ENCODE data around the gene POLE.

The POLE gene

GRCh38 chr12:132593938-132594358, 93.2 kb downstream of the POLE start:
- DNase-seq, result no peak

DNA sequence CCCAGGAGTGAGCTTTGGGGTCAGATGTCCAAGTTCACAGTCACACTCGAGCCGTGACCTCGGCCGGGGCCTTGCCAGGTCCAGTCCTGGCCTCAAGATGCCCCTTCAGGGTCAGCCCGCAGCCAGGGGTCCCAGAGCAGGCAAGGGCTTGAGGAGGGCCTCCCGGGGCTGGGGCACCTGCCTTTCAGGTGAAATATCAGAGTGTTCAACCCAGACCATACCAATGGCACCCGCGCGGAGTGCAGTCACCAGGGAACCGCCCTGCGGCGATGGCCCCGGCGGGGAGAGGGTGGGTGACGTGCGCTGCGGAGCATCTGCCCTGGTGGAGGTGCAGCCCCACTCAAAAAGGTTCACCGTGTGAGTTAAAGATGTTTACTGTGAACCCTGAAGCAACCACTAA, 93.6 kb downstream of the POLE start:
- no peak for DNase-seq

DNA sequence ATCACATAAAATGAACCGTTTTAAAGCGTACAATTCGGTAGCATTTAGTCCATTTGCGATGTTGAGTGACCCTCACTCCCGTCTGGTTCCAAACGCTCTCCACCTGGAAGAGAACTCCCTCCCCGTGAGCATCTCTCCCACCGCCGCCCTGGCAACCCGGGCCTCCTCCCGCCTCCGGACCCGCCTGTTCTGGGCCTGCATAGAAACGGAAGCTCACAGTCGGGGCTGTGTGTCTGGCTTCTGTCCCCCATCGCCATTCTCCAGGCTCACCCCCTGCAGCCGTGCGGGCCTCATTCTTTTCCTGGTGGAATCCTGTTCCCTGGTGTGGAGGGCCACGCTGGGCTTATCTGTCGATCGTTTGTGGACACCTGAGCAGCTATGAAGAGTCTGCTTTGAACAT, 94.1 kb downstream of the POLE start:
- no peak for DNase-seq

DNA sequence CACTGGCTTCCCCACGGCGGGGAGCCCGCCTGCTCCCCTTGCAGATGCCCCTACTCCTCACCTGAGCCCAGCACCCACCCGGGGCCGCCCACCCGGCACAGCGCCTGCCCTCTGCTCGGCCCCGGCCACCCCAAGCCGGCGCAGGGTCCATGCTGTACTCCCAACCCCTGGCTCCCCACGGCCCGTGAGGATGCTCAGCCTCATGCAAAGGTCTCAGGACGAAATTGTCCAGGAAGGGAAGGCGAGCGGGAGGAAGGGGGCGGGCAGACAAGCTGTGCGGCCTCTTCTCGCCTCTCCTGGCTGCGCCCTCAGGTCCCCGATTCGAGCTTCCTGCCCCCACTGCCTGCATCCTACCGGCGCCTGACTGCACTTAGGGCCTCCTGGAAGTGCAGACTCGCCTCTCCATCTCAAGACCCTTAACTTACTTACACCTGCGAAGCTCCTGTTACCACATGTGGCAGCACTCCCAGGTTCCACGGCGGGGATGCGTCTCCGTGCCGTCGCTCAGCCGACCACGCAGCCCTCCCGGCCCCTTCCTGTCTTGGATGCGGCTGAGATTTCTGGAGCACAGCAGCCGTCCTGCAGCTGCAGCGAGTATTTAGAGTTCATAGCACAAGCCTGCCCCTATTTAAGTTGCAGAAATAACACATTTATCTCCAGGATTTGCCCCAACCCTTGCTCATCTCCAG, 94.7 kb downstream of the POLE start:
- DNase-seq, result no peak

- DNase-seq, result no peak
These were observed 95.8 kb downstream of the POLE start for GRCh38 chr12:132591107-132591935.

GRCh38 chr12:132588821-132589669, 98.1 kb downstream of the POLE start:
- DNase-seq, result no peak

DNA sequence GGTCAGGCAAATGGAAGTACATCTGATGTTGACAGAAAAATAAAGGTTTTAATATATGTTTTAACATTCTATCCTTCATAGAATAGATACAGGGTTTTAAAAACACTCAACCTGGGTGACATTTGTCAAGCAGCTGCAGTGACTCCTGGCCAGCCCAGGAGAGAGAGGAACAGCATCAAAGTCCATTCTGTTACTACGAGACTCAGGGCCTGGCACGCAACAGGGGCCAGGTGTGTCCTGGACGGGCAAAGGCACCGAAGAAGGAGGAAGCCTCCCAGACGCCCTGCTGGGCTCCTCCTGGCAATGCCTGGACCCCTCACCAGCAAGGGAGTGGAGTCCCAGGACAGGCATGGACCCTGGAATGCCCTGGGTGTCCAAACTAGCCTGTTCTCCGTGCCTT, 98.8 kb downstream of the POLE start:
- DNase-seq, result no peak

DNA sequence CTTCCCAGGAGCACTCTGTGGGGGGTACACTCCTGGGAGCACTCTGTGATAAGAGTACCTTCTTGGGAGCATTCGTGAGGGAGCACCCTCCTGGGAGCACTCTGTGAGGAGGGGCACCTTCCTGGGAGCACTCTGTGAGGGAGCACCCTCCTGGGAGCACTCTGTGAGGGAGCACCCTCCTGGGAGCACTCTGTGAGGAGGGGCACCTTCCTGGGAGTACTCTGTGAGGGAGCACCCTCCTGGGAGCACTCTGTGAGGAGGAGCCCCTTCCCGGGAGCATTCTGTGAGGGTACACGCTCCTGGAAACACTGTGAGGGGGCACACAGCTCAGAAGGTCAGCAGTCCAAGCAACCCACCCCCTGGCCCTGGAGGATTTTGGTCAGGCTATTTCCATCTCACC, 99.4 kb downstream of the POLE start:
- no peak for DNase-seq

GRCh38 chr12:132586929-132587328, 100.2 kb downstream of the POLE start:
- DNase-seq, result no peak

- DNase-seq, result no peak
These were observed 102.0 kb downstream of the POLE start for GRCh38 chr12:132585177-132585576.

DNA sequence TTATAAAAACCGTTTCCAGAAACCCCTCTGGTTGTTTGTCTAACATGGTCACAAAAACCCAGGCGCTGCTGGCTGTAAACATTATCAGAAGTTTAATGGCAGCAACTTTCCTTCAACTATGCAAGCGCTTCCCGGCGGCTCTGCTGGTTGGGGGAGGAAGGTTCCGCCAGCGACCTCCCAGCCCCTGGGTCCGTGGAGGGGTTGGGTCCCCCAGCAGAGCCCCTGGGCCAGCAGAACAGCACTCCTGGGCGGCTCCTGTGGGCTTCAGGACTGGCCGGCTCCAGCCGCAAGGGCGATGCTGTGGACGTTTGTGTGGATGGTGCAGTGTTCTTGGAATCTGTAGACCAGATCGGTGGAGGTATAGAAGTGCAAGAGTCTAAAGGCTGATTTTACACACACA, 102.7 kb downstream of the POLE start:
- DNase-seq, result no peak

GRCh38 chr12:132583736-132584135, 103.4 kb downstream of the POLE start:
- no peak for DNase-seq

DNA sequence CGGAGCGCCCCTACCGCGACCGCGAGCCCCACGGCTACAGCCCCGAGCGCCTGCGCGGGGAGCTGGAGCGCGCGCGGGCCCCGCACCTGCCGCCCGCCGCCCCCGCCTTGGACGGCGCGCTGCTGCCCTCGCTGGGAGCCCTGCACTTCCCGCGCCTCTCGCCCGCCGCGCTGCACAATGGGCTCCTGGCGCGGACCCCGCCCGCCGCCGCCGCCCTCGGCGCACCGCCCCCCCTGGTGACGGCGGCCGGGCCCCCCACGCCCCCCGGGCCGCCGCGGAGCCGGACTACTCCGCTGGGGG, 103.8 kb downstream of the POLE start:
- DNase-seq, result no peak

DNA sequence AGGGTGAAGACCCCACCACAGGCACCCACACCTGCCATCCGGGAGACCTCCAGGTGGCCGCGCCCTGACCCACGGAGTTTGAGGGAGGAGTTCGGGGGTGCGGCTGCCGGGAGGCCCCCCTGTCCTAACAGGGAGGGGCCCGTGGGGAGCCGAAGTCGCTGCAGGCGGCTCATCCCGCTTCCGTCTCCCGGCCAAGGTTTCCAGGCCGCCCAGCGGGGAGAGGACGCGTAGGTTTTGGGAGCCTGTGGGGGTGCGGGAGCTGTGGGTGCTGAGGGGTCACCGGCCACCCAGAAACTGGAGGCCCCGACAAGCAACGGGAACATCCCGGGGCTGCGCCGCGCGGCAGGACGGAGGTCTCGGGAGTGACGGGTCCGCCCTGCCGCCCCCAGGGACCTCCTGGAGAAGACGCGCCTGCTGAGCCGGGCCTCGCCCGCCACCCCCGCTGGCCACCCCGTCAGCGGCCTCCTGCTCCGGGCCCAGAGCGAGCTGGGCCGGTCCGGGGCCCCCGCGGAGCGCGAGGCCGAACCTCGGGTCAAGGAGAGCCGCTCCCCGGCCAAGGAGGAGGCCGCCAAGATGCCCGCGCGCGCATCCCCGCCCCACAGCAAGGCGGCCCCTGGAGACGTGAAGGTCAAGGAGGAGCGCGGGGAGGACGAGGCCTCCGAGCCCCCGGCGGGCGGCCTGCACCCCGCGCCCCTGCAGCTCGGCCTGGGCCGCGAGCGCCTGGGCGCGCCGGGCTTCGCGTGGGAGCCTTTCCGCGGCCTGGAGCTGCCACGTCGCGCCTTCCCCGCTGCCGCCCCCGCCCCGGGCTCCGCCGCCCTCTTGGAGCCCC, 104.3 kb downstream of the POLE start:
- DNase-seq, result no peak

DNA sequence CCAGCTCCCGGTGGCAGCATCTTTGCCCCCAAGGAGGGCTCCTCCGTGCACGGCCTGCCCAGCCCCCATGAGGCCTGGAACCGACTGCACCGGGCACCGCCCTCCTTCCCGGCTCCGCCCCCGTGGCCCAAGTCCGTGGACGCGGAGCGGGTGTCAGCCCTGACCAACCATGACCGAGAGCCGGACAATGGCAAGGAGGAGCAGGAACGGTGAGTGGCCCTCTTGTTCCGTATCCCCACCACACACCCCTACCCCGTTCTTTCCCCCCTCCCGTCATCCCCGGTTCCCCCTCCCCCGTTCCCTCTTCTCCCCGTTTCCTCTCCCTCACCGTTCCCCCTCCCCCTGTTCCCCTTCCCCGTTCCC, 105.1 kb downstream of the POLE start:
- no peak for DNase-seq

GRCh38 chr12:132581348-132582057, 105.6 kb downstream of the POLE start:
- no peak for DNase-seq

DNA sequence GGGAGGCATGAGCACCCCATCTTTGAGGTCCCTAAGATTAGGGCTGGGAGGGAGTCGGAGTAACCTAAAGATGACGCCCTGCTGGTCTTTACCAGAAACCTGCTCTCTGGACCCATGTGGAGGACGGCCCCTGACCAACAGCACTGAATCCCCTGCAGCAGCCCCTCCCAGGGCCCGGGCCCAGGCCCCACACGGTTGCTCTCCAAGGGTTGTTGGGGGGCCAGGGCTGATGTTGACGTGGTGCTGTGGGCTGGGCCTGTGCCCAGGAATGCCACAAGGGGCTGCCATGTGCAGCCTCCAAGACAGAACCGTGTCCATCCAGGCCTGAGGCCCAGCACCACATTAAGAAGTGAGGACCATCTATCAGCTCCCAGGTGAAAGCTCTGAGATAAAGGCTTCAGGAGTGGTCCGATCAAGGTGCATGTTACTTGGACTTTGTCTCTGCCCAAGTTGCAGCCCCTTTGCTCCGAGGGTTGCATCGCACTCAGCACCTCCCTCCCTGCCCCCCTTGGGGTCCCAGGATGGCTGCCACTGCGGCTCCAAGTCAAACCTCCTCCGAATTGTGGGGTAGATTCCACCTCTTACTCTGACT, 106.3 kb downstream of the POLE start:
- DNase-seq, result no peak

DNA sequence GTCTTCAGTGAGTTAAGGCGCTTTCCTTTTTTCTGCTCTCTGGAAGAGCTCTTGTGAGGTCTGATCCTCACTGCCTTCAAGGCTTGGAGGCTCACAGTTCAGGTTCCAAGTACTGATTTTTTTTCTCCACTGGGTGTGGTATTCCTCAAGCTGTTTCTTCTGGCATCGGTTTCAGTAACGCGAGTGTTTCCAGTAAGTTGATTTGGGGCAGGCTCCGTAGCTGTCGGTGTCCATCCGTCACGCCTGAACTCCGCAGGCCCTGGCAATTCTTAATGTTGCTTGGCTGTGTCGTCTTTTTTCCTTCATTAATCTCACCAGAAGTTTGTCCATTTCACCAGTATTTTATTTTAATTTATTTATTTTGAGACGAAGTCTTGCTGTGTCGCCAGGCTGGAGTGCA, 107.4 kb downstream of the POLE start:
- no peak for DNase-seq

DNA sequence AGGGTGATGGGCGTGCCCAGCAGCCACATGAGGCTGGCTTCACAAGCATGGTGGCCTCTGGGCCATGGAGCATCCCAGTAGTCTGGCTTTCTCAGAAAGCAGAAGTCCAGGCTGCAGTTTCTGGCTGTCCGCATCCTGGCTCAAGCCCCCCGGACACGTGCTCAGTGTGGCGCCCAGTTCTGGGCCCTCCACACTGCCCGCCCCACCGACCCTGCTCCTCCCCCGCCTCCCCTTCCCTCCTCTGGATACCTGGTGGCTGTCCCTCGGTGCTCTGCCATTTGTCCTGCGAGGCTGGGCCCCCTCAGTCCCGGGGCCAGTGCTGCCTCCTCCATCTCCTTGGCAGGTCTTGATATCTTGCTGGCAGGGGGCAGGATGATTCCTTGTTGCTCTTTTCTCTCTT, 108.3 kb downstream of the POLE start:
- no peak for DNase-seq

DNA sequence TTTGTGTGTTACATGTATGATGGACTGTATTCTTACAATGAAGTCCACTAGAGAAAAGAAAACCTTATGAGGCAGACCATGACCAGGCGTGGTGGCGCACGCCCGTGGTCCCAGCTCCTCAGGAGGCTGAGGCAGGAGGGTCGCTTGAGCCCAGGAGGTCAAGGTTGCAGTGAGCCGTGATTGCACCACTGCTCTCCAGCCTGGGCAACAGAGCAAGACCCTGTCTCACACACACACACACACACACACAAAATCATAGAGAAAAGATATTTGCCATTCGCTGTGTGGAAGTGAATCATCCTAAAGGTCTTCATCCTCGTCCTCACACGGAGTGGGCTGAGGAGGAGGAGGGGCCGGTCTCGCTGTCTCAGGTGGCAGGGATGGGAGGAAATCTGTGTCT, 109.0 kb downstream of the POLE start:
- no peak for DNase-seq

DNA sequence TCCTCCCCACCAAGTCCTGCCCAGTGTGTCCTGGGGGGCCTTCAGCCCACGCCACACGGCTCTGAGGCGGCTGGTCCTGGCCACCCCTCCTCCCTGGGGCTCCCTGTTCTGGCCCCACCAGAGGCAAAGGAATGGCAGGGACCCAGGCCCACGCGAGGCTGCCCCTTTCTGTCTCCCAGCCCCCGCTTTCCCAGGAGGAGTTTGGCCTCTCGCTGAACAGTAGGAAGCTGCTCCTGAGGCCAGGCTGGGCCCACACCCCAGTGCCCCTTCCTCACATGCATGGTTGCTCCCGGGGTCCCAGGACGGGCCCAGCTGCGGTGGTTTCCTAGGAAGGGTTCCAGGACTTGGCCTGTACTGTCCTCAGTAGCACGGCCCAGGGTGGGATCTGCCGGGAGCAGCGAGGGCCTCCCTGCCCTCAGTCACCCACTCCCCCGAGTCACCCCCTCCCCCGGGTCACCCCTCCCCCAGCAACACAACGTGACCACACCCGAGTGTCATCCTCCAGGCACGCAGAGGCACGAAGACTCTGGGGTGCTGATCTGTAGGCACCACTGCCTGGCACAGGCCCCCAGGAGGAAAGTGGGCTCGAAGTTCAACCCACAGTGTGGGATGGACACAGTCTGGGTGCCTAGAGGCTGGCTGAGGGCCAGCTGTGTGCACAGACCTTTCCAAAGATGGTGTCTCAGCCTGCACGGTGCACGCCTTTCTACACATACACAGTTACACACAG, 109.8 kb downstream of the POLE start:
- no peak for DNase-seq
